Right atrium auricular region (tissue), 2 donors: ENCODE measurements around the gene ITIH1. TPM values are rescaled to one million over a fixed set of nuclear protein-coding genes. Genes with fewer than 3 reads are reported as not detected.
"Not testable (repeated sequence)": the region's sequence is repeated elsewhere in the genome, so short reads cannot be mapped to it uniquely, and the experiment has no call there.

Experiments used
- DNase-seq: peaks from one replicate; pipeline ENCODE4 v3.0.0-alpha.2; 2019; ENCODE audit warnings: low spot score
- H3K27ac ChIP-seq, 2 donors: fragments of 200-600 bp; sonication (generic); 1 replicate in 1 of 2; 2 replicates in 1 of 2; pipeline ENCODE4 v1.5.1; 2016 to 2019
- H3K27me3 ChIP-seq, 2 donors: fragments of 200-600 bp; sonication (generic); one replicate each; pipeline versions ENCODE4 v1.5.1 to v1.6.0; 2017 to 2019
- H3K36me3 ChIP-seq: fragments of 200-600 bp; sonication (generic); one replicate; pipeline ENCODE4 v1.5.1; 2016
- H3K4me1 ChIP-seq, 2 donors: fragments of 200-600 bp; sonication (generic); one replicate each; pipeline versions ENCODE4 v1.5.1 to v1.6.0; 2017 to 2019
- H3K4me3 ChIP-seq, 2 donors: fragments of 200-600 bp; sonication (generic); 1 replicate in 1 of 2; 2 replicates in 1 of 2; pipeline ENCODE4 v1.5.1; 2017 to 2019; ENCODE audit warnings: mild to moderate bottlenecking in 1 of 2, moderate library complexity in 1 of 2
- H3K9me3 ChIP-seq, 2 donors: fragments of 200-600 bp; sonication (generic); one replicate each; pipeline ENCODE4 v1.5.1; 2019
- total RNA-seq, 2 donors: library from RNA; depleted of rRNA; stranded (reverse); fragments of >200 nt; gene quantifications; one replicate each; pipeline ENCODE4 v1.1.0, GENCODE V29; 2016
- TF ChIP-seq, protein P1 (sequence below), 2 donors: fragments of 200-600 bp; sonication (generic); IDR thresholded peaks; one replicate each; pipeline ENCODE4 v1.5.1; 2019; ENCODE audit warnings: antibody characterized with exemption in 2 of 2

Gene ITIH1
- total RNA-seq, 2 donors from 2014 or later = not detected

DNA sequence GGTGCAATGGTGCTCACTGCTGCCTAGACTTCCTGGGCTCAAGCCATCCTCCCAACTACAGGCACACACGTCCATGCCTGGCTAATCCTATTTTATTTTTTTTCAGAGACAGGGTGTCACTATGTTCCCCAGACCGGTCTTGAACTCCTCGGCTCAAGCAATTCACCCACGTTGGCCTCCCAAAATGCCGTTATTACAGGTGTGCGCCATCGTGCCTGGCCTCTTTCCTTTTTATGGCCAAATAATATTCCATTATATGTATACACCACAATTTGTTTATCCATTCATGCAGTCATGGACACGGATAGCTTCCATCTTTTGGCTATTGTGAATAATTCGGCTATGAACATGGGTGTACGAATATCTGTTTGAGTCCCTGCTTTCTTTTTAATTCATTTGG, 5.7 kb upstream of the ITIH1 start:
- no peaks in the 10 kb centered on the region for H3K27me3 ChIP-seq
- H3K36me3 ChIP-seq = no peaks in the 10 kb centered on the region
- H3K4me1 ChIP-seq = peaks cover 0 to 11% of the 10 kb centered on the region in 2 donors
- H3K9me3 ChIP-seq = no peaks in the 10 kb centered on the region
- peak; percentile 1 for DNase-seq
- no peak overlapping the region for H3K4me3 ChIP-seq
- peak overlapping the region in 1 of 2 donors; percentile 76 for H3K27ac ChIP-seq
- TF ChIP-seq, protein P1, sequence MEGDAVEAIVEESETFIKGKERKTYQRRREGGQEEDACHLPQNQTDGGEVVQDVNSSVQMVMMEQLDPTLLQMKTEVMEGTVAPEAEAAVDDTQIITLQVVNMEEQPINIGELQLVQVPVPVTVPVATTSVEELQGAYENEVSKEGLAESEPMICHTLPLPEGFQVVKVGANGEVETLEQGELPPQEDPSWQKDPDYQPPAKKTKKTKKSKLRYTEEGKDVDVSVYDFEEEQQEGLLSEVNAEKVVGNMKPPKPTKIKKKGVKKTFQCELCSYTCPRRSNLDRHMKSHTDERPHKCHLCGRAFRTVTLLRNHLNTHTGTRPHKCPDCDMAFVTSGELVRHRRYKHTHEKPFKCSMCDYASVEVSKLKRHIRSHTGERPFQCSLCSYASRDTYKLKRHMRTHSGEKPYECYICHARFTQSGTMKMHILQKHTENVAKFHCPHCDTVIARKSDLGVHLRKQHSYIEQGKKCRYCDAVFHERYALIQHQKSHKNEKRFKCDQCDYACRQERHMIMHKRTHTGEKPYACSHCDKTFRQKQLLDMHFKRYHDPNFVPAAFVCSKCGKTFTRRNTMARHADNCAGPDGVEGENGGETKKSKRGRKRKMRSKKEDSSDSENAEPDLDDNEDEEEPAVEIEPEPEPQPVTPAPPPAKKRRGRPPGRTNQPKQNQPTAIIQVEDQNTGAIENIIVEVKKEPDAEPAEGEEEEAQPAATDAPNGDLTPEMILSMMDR (IDR thresholded peaks at IDR 0.05) = no peak

DNA sequence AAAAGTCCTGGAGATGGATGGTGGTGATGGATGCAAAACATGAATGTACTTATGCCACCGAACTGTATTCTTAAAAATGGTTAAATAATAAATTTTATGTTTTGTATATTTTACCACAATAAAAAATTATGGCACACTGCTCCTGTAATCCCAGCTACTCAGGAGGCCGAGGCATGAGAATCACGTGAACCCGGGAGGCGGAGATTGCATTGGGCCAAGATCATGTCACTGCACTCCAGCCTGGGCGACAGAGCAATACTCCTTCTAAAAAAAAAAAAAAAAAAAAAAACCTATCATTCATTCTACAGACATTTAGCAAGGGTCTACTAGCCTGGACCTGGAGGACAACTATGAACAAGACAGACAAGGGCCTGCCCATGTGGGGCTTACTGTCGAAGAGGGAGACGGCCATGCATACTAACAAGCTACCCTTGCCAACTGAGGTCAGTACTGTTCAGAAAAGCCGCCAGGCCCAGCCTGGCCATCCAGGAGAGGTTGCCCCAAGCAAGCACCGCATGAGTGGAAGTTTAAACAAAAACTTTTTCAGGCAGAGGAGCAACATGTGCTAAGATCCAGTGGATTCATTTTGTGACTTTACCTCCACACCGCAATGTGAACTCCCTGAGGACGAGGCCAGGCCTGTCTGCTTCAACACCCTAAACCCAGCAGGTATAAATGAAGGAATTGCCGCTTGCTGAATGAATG, 3.9 kb upstream of the ITIH1 start:
- Histone ChIP-seq H3K36me3 (no peaks in the 10 kb centered on the region), H3K27ac (no peak overlapping the region), H3K9me3 (no peaks in the 10 kb centered on the region), H3K27me3 (no peaks in the 10 kb centered on the region), H3K4me3 (no peak overlapping the region), H3K4me1 (peaks cover 0 to 11% of the 10 kb centered on the region in 2 donors)
- TF ChIP-seq, protein P1 (IDR thresholded peaks at IDR 0.05) = no peak
- DNase-seq = peak; percentile 38

GRCh38 chr3:52774066-52774713, 3.2 kb upstream of the ITIH1 start:
- Histone ChIP-seq H3K9me3 (no peaks in the 10 kb centered on the region), H3K36me3 (no peaks in the 10 kb centered on the region), H3K27me3 (no peaks in the 10 kb centered on the region), H3K4me3 (no peak overlapping the region), H3K4me1 (peaks cover 0 to 11% of the 10 kb centered on the region in 2 donors), H3K27ac (no peak overlapping the region)
- DNase-seq = peak; percentile 28
- TF ChIP-seq, protein P1 (IDR thresholded peaks at IDR 0.05) = no peak

- TF ChIP-seq, protein P1 (IDR thresholded peaks at IDR 0.05) = no peak
- Histone ChIP-seq H3K36me3 (no peaks in the 10 kb centered on the region), H3K4me3 (no peak overlapping the region), H3K27me3 (no peaks in the 10 kb centered on the region), H3K27ac (no peak overlapping the region), H3K9me3 (no peaks in the 10 kb centered on the region), H3K4me1 (peaks cover 0 to 1% of the 10 kb centered on the region in 2 donors)
- peak; percentile 55 for DNase-seq
Measured at GRCh38 chr3:52774901-52775864, 2.2 kb upstream of the ITIH1 start.

DNA sequence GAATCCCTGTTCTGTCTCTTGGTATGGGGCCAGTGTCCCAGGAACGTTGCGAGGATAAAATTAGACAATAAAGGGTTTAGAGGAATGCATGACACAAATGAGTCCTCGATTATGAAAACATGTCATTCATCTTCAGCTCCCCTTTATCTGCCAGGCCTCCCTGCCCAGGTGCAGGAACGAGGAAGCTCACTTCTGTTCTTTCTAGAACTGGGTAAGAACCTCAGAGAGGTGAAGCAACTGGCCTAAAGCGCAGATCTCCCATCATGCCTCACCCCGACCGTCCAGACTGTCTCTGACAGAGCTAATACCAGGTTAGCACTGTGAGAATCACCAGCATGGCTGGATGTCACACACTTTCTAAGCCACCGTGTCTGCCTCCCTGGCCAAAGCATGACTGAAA, 1.5 kb upstream of the ITIH1 start:
- peak; percentile 23 for DNase-seq
- Histone ChIP-seq H3K4me3 (no peak overlapping the region), H3K4me1 (no peaks in the 10 kb centered on the region), H3K27ac (no peak overlapping the region), H3K36me3 (no peaks in the 10 kb centered on the region), H3K9me3 (no peaks in the 10 kb centered on the region), H3K27me3 (no peaks in the 10 kb centered on the region)
- TF ChIP-seq, protein P1 (IDR thresholded peaks at IDR 0.05) = no peak

- H3K4me1 ChIP-seq, H3K4me3 ChIP-seq, H3K27ac ChIP-seq, H3K27me3 ChIP-seq, H3K9me3 ChIP-seq, H3K36me3 ChIP-seq: not testable (repeated sequence)
- DNase-seq = peak; percentile 23
Measured at GRCh38 chr3:52776486-52776885, 913 bp upstream of the ITIH1 start.
